Right atrium auricular region (tissue), 2 donors: ENCODE results near the gene MCOLN3. TPM values are rescaled to one million over a fixed set of nuclear protein-coding genes. Genes with fewer than 3 reads are reported as not detected.

Experiments used
- DNase-seq: peaks from one replicate; pipeline ENCODE4 v3.0.0-alpha.2; 2019; ENCODE audit warnings: low spot score
- H3K27ac ChIP-seq, 2 donors: fragments of 200-600 bp; sonication (generic); 1 replicate in 1 of 2; 2 replicates in 1 of 2; pipeline ENCODE4 v1.5.1; 2016 to 2019
- H3K27me3 ChIP-seq, 2 donors: fragments of 200-600 bp; sonication (generic); one replicate each; pipeline versions ENCODE4 v1.5.1 to v1.6.0; 2017 to 2019
- H3K36me3 ChIP-seq: fragments of 200-600 bp; sonication (generic); one replicate; pipeline ENCODE4 v1.5.1; 2016
- H3K4me1 ChIP-seq, 2 donors: fragments of 200-600 bp; sonication (generic); one replicate each; pipeline versions ENCODE4 v1.5.1 to v1.6.0; 2017 to 2019
- H3K4me3 ChIP-seq, 2 donors: fragments of 200-600 bp; sonication (generic); 1 replicate in 1 of 2; 2 replicates in 1 of 2; pipeline ENCODE4 v1.5.1; 2017 to 2019; ENCODE audit warnings: mild to moderate bottlenecking in 1 of 2, moderate library complexity in 1 of 2
- H3K9me3 ChIP-seq, 2 donors: fragments of 200-600 bp; sonication (generic); one replicate each; pipeline ENCODE4 v1.5.1; 2019
- total RNA-seq, 2 donors: library from RNA; depleted of rRNA; stranded (reverse); fragments of >200 nt; gene quantifications; one replicate each; pipeline ENCODE4 v1.1.0, GENCODE V29; 2016
- TF ChIP-seq, protein P1 (sequence below), 2 donors: fragments of 200-600 bp; sonication (generic); IDR thresholded peaks; one replicate each; pipeline ENCODE4 v1.5.1; 2019; ENCODE audit warnings: antibody characterized with exemption in 2 of 2

The MCOLN3 gene
- total RNA-seq, 2 donors from 2014 or later: 2.9 to 5.5 TPM

GRCh38 chr1:85047472-85048295, 616 bp downstream of the MCOLN3 start:
- H3K9me3 ChIP-seq: no peaks in the 10 kb centered on the region
- TF ChIP-seq, protein P1, sequence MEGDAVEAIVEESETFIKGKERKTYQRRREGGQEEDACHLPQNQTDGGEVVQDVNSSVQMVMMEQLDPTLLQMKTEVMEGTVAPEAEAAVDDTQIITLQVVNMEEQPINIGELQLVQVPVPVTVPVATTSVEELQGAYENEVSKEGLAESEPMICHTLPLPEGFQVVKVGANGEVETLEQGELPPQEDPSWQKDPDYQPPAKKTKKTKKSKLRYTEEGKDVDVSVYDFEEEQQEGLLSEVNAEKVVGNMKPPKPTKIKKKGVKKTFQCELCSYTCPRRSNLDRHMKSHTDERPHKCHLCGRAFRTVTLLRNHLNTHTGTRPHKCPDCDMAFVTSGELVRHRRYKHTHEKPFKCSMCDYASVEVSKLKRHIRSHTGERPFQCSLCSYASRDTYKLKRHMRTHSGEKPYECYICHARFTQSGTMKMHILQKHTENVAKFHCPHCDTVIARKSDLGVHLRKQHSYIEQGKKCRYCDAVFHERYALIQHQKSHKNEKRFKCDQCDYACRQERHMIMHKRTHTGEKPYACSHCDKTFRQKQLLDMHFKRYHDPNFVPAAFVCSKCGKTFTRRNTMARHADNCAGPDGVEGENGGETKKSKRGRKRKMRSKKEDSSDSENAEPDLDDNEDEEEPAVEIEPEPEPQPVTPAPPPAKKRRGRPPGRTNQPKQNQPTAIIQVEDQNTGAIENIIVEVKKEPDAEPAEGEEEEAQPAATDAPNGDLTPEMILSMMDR (IDR thresholded peaks at IDR 0.05): no peak
- H3K27ac ChIP-seq: peak overlapping the region; percentile 57 to 61
- H3K36me3 ChIP-seq: no peaks in the 10 kb centered on the region
- H3K4me3 ChIP-seq: peak overlapping the region; percentile 57 to 63
- peaks cover 0 to 11% of the 10 kb centered on the region in 2 donors for H3K4me1 ChIP-seq
- no peak for DNase-seq
- H3K27me3 ChIP-seq: peaks cover 3 to 5% of the 10 kb centered on the region in 2 donors

- no peak for DNase-seq
- H3K4me1 ChIP-seq: peaks cover 0 to 11% of the 10 kb centered on the region in 2 donors
- H3K4me3 ChIP-seq: peak overlapping the region; percentile 57 to 63
- H3K9me3 ChIP-seq: no peaks in the 10 kb centered on the region
- no peaks in the 10 kb centered on the region for H3K36me3 ChIP-seq
- H3K27ac ChIP-seq: peak overlapping the region in 1 of 2 donors; percentile 57
- TF ChIP-seq, protein P1 (IDR thresholded peaks at IDR 0.05): no peak
- H3K27me3 ChIP-seq: peaks cover 3 to 5% of the 10 kb centered on the region in 2 donors
Observed at GRCh38 chr1:85047144-85047471, 1.2 kb downstream of the MCOLN3 start.

GRCh38 chr1:85042413-85042812, 5.9 kb downstream of the MCOLN3 start:
- Histone ChIP-seq H3K9me3 (no peaks in the 10 kb centered on the region), H3K36me3 (no peaks in the 10 kb centered on the region), H3K27ac (no peak overlapping the region), H3K27me3 (no peaks in the 10 kb centered on the region), H3K4me1 (no peaks in the 10 kb centered on the region), H3K4me3 (no peak overlapping the region)
- DNase-seq: no peak
- TF ChIP-seq, protein P1 (IDR thresholded peaks at IDR 0.05): no peak

DNA sequence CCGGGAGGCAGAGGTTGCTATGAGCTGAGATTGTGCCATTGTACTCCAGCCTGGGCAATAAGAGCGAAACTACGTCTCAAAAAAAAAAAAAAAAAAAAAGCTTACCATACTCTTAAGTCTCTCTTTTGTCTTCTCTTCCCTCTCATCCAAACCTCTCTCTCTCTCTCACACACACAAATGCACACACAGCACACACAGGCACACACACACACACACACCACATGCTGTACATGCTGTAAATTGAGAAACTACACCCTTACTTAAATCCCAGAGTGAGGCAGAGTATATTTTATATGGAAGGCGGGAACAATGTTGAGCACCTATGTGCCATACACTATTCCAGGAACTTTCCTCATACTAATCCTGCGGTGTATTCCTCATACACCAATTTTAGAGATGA, 6.5 kb downstream of the MCOLN3 start:
- Histone ChIP-seq H3K27ac (no peak overlapping the region), H3K4me3 (no peak overlapping the region), H3K9me3 (no peaks in the 10 kb centered on the region), H3K27me3 (no peaks in the 10 kb centered on the region), H3K36me3 (no peaks in the 10 kb centered on the region), H3K4me1 (no peaks in the 10 kb centered on the region)
- TF ChIP-seq, protein P1 (IDR thresholded peaks at IDR 0.05): no peak
- no peak for DNase-seq

DNA sequence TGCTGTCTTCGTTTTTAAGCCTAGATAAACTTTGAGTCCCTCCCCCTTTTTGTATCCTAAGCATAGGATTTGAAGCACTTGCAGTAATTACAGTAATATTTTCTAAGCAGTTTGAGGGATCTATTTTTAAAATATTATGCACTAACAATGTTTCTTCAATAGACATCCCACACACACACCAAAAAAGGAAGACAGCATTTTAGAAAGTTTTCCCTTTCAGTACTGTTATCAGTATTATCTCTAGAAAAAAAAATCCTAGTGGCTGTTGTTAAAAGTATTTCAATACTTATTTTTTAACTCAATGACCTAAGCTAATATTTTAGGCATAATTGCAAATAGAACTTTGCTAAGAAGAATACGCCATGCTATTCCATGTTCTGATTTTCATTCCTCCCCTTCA, 15.1 kb downstream of the MCOLN3 start:
- H3K36me3 ChIP-seq: no peaks in the 10 kb centered on the region
- H3K4me1 ChIP-seq: no peaks in the 10 kb centered on the region
- no peak for DNase-seq
- H3K27me3 ChIP-seq: no peaks in the 10 kb centered on the region
- H3K27ac ChIP-seq: no peak overlapping the region
- H3K9me3 ChIP-seq: no peaks in the 10 kb centered on the region
- H3K4me3 ChIP-seq: no peak overlapping the region
- TF ChIP-seq, protein P1 (IDR thresholded peaks at IDR 0.05): no peak

- no peaks in the 10 kb centered on the region for H3K4me1 ChIP-seq
- DNase-seq: no peak
- H3K36me3 ChIP-seq: no peaks in the 10 kb centered on the region
- no peak overlapping the region for H3K27ac ChIP-seq
- H3K4me3 ChIP-seq: no peak overlapping the region
- H3K9me3 ChIP-seq: no peaks in the 10 kb centered on the region
- TF ChIP-seq, protein P1 (IDR thresholded peaks at IDR 0.05): no peak
- H3K27me3 ChIP-seq: no peaks in the 10 kb centered on the region
Observed at GRCh38 chr1:85030536-85030935, 17.8 kb downstream of the MCOLN3 start.
